GM19240 (cell line): ENCODE results near the gene PCDHGA12.
A peak's percentile ranks its signal among the peaks of the same experiment; 100 is the strongest.

Experiments used
- DNase-seq: peaks from one replicate; pipeline ENCODE4 v3.0.0; 2011; ENCODE audit warnings: low spot score; ENCODE audit not compliant: insufficient read length

PCDHGA12 gene

DNA sequence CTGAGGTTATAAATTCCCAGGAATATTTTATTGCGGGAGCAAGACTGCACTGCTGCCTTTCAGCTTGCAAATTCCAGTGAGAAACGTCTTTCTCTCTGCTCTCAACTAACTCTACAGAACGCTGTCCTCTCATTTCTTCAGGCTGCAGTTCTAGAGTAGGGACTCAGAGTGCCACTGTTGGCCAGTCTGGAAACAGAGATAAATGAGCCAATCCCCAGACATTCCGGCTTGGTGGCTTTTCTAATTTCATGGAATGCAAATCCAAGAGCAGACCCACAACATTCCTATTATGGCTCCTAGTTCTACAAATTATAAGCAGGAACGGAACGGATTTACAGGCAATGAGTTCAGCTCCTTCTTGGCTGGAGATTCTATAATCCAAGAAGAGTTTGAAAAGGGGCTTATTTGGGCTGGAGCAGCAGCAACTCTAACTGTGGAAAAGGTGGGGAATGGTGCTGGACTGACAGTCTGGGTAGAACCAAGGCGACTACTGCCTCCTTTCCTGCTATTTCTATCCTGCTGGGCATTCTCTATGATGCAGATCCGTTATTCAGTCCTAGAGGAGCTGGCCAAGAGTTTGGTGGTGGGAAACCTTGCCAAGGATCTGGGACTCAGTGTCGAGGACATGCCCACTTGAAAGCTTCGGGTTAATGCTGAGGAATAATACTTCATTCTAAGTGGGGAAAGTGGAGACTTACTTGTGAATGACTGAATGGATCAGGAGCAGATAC is 9.3 kb downstream of the PCDHGA12 start:
- DNase-seq, result no peak

DNA sequence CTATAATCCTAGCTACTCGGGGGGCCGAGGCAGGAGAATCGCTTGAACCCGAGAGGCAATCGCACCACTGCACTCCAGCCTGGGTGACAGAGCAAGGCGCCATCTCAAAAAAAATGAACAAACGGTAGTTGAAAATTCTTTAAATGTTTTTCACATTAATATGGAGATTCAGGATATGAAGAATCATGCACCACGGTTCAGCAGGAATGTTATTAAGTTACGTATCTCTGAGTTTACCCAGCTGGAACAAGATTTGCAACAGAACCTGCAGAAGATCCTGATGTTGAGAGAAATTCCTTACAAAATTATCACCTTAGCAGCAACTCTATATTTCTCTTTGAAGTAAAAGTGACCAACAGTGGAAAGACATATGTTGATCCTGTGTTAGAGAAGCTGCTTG is 10.0 kb downstream of the PCDHGA12 start:
- DNase-seq, result no peak

DNA sequence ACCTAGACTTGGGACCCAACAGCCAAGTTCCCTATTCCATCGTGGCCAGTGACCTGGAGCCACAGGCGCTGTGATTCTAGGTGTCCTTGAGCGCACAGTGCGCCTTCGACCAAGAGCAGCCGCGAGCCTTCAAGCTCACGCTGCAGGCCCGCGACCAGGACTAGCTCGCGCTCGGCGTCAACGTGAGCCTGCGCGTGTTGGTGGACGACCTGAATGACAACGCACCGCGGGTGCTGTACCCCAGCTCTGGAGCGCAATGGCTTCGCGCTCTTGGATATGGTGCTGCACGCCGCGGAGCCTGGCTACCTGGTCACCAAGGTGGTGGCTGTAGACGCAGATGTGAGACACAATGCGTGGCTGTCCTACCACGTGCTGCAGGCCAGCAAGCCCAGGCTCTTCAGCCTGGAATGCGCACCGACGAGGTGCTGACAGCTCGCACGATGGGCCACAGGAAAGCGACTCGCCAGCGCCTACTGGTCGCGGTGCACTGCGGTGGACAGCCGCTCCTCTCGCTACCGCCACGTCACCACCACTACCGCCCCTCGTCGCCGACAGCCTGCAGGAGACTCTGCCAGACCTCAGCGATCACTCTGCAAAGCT is 11.4 kb downstream of the PCDHGA12 start:
- no peak for DNase-seq

- no peak for DNase-seq
Measured at GRCh38 chr5:141465351-141465750, 35.0 kb downstream of the PCDHGA12 start.

DNA sequence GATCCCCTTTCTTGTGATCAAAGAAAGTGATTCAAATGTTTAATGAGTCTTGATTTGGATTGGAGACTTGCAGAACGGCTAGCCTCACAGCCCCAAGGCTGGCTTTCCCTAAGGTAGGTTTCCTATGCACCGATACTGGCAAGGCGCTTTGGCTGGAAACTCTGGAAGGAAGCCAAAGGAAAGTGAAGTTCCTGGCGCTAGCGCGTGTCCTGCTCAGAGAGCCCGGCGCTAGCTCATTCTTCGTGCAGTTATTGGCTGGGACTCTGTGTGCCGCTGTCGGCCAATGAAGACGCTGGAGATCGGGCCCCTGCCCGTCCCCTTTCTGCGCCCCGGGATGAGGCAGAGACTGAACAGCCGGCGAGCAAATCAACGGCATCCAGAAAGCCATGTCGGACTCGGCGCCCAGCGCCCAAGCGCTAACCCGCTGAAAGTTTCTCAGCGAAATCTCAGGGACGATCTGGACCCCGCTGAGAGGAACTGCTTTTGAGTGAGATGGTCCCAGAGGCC is 45.4 kb downstream of the PCDHGA12 start, which contains the start of gene PCDHGC3:
Gene PCDHGC3, plus strand, starts transcription at position 342 of the 507 bp plus-strand sequence. Its CDS starts 151 bp downstream, at position 493.
- DNase-seq, result peak; percentile 73

GRCh38 chr5:141476132-141476911 is 46.0 kb downstream of the PCDHGA12 start:
- DNase-seq, result no peak

- no peak for DNase-seq
Measured at GRCh38 chr5:141477044-141477575, 46.8 kb downstream of the PCDHGA12 start.

GRCh38 chr5:141477815-141478214 is 47.5 kb downstream of the PCDHGA12 start:
- no peak for DNase-seq

- DNase-seq, result no peak
Measured at GRCh38 chr5:141478321-141478945, 48.1 kb downstream of the PCDHGA12 start.

- DNase-seq, result no peak
Measured at GRCh38 chr5:141479776-141480175, 49.5 kb downstream of the PCDHGA12 start.
